Dermis blood vessel endothelial cell (primary cell): ENCODE results near the gene PDS5A. TPM values are rescaled to one million over a fixed set of nuclear protein-coding genes. Genes with fewer than 3 reads are reported as not detected.
"Not testable (repeated sequence)": the region's sequence is repeated elsewhere in the genome, so short reads cannot be mapped to it uniquely, and the experiment has no call there.

Experiments
- DNase-seq: peaks from one replicate; pipeline ENCODE4 v3.0.0; 2010
- total RNA-seq: library from RNA; depleted of rRNA; stranded (reverse); fragments of >200 nt; gene quantifications from 2 replicates; pipeline ENCODE4 v1.2.3, GENCODE V29; 2014

PDS5A gene
- total RNA-seq: 74.7 and 107 TPM in 2 replicates

DNA sequence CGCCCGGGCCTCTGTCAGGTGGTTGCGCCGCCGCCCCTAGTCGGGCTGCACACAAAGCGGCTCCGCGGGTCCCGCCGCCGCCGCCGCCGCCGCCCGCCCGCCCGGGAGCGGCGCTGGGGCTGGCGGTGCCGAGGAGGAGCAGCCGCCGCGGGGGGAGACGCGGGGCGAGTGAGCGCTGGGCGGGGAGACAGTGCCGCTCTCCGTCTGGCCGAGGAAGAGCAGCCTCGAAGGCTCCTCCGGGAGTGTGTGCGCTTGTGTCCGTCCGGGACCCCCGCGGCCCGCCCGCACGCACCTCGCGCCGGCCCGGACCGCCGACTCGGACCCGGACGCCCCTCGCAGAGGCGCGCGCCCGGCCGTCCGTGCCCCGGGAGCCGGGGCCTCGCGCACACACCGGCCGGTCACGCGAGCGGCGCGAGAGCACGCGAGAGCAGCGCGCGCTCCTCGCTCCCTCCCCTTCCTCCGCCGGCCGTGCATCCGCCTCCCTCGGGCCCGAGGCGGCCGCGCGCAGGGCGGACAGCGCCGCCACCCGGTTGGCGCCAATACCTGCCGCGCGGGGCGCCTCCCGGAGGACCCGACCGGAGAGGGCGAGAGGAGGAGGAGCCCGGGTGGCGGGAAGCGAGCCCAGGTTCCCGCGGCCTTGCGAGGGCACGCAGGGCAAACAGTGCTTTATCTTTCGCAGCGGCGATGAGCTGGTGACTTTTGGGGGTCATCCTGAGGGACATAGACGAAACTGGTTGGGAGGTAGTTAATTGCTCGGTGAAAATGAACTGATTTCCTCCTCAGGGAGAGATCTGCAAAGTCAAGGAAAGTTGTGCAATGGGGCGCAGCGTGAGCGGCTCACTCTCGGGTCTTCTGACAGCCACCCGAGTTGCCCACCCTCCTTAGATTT, at the start of gene PDS5A:
TSS of gene PDS5A (minus strand) at position 423 of the 889 bp plus-strand sequence. CDS start 1,334 bp downstream, outside the sequence.
- peak; percentile 94 for DNase-seq

DNA sequence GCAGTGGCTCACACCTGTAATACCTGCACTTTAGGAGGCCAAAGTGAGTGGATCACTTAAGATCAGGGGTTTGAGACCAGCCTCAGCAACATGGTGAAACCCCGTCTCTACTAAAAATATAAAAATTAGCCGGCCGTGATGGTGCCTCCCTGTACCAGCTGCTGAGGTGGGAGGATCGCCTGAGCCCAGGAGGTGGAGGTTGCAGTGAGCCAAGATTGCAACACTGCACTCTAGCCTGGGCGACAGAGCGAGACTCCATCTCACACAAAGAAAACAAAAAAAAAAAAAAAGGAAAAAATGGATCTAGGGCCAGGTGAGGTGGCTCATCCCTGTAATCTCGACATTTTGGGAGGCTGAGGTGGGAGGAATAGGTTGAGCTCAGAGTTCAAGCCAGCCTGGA, 46.3 kb upstream of the PDS5A start:
- not testable (repeated sequence) for DNase-seq

GRCh38 chr4:40021116-40021515, 43.4 kb upstream of the PDS5A start:
- DNase-seq: not testable (repeated sequence)

DNA sequence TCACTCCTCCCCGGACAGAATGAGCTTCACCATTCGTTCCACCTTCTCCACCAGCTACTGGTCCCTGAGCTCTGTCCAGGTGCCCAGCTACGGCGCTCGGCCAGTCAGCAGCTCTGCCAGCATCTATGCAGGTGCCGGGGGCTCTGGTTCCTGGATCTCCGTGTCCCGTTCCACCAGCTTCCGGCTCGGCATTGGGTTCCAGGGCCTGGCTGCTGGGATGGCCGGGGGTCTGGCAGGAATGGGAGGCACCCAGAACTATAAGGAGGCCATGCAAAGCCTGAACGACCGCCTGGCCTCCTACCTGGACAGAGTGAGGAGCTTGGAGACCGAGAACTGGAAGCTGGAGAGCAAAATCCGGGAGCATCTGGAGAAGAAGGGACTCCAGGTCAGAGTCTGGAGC, 42.5 kb upstream of the PDS5A start:
- no peak for DNase-seq

DNA sequence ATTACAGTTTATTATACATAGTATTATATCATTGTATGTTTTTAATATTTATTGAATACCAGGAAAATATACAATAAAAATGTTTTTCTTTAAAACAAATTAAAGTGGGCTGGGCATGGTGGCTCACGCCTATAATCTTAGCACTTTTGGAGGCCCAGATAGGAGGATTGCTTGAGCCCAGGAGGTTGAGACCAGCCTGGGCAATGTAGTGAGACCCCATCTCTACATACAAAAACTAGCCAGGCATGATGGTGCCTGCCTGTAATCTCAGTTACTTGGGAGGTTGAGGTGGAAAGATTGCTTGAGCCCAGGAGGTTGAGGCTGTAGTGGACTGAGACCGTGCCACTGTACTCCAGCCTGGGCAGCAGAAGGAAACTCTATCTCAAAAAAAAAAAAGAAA, 38.3 kb upstream of the PDS5A start:
- DNase-seq: no peak

DNA sequence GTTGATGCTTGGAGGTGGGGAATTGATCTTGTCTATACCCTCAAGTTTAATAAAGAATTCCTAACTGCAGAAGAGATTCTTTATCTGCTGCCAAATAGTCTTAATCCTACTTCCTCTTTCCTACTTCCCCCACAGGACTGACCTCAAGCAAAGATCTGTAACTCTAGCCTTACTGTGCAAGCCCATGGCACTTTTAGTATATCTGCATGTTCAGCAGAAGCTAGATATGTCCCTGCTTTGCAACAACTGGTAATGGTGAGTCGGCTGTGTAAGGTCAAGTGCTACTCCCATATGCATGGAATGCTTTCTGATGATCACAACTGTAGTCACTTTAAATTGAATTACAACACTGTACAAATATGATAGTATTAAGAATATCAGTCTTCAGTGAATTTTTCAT, 26.3 kb upstream of the PDS5A start:
- DNase-seq: no peak

- DNase-seq: no peak
Observed at GRCh38 chr4:40000711-40001110, 23.0 kb upstream of the PDS5A start.

- no peak for DNase-seq
Observed at GRCh38 chr4:39998659-39999345, 21.1 kb upstream of the PDS5A start.

GRCh38 chr4:39996811-39997210, 19.1 kb upstream of the PDS5A start:
- DNase-seq: no peak

GRCh38 chr4:39994406-39994805, 16.7 kb upstream of the PDS5A start:
- no peak for DNase-seq

DNA sequence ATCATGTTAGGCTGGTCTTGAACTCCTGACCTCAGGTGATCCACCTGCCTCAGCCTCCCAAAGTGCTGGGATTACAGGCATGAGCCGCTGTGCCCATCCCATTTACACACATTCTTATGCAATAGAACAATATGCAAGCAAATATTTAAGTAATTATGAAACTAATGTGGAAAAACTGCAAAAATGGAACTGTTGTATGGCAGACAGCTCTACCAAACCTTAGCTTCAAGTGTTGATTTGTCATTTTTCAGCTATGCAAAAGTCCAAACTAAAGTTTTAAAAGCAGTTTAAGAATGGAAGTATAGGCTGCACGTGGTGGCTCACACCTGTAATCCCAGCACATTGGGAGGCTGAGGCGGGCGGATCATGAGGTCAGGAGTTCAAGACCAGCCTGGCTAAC, 11.7 kb upstream of the PDS5A start:
- DNase-seq: not testable (repeated sequence)

DNA sequence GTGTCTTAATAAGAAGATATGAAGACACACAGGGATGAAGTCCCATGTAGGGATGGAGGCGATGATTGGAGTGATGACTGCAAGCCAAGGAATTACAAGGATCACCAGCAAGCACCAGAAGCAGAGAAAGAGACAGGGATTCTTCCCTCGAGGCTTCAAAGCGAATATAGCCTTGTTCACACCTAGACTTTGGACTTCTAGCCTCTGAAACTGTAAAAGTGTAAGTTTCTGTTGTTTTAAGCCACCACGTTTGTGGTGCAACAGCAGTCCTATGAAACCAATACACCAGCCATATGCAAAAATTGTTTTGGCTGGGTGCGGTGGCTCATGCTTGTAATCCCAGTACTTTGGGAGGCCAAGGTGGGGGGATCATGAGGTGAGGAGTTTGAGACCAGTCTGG, 9.8 kb upstream of the PDS5A start:
- no peak for DNase-seq

DNA sequence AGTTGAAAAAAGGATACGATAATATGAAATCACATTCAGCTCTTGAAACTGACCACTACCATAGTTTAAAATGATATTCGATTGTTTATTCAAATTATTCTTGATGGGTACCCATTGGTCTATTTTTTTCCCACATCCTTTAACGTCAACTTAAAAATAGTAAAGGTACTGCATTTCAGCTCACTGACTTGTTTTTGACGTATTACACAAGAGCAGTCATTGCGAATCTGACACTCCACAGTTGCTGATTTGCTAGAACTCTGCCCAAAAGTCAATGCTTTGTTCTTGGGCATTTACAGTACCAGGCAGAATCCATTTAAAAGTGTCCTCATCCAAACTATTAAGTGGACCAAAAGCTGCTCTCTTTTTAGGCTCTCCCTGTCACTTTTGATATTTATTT, 1.2 kb upstream of the PDS5A start:
- DNase-seq: no peak

DNA sequence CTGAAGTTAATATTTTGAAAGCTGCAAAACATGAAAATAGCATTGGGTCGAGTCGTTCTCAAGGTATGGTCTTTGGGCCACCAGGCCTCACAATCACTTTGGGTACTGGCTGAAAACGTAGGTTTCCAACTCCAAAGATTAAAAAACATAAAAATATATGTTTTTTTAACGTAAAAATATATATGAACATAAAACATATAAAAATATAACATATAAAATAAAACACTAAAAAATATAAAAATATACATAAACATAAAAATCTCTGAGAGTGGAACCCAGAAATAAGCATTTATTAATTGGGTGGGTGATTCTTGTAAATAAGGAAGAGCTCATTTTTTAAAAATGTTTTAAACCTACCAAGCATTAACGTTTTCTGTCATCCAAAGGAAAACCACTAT, 666 bp upstream of the PDS5A start:
- no peak for DNase-seq

DNA sequence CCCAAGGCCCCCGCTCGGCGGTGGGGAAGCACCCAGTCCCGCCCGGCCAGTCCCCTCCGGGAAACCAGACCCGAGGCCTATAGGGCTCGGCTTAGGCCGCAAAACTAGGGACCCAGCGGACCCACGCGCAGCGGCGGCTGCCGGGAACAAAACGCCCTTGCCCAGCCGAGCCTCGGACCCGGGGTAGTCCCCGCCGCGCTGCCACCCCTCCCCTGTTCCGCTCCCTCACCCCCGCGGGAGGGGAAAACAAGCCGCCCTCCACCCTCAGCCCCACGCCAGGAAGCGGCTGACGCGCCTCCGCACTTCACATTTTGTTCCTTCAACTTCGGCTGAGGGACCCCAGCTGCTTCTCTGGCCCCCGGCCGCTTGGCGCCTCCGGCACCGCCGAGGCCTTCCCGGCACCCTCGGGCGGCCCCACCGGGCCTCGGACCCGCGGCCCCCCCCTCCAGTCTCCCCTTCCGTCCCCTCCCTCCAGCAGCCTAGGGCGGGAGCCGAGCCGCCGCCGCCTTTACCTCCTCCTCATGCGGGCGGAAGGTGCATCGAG, 694 bp downstream of the PDS5A start:
- DNase-seq: peak; percentile 44

GRCh38 chr4:39976141-39976944, 1.4 kb downstream of the PDS5A start:
- peak; percentile 91 for DNase-seq

DNA sequence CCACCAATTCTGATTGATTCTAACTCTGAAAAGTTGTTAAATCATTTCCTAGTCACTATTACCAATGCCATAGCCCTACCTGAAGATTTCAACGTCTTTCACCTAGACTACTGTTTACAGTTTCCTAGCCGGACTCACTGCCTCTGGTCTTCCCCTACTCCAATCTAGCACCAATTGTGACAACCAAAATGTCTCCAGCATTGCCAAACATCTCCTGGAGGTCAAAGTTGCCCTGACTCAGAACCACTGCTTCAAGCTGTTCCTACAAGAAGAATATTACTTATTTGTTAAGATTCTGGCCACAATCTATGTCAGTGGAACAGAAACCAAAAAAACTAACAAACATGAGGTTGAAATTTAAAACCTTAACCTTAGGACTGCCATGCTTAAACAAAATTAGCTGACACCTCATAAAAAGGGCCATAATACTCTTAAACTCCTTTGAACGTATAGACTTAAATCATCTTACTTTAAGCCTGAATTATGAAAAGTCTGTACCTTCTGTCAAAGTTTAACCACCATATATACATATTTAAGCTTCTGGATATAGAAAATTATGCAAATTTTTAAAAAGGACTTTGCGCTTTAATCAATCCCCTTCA, 2.1 kb downstream of the PDS5A start:
- no peak for DNase-seq

GRCh38 chr4:39973052-39973451, 4.7 kb downstream of the PDS5A start:
- DNase-seq: not testable (repeated sequence)

DNA sequence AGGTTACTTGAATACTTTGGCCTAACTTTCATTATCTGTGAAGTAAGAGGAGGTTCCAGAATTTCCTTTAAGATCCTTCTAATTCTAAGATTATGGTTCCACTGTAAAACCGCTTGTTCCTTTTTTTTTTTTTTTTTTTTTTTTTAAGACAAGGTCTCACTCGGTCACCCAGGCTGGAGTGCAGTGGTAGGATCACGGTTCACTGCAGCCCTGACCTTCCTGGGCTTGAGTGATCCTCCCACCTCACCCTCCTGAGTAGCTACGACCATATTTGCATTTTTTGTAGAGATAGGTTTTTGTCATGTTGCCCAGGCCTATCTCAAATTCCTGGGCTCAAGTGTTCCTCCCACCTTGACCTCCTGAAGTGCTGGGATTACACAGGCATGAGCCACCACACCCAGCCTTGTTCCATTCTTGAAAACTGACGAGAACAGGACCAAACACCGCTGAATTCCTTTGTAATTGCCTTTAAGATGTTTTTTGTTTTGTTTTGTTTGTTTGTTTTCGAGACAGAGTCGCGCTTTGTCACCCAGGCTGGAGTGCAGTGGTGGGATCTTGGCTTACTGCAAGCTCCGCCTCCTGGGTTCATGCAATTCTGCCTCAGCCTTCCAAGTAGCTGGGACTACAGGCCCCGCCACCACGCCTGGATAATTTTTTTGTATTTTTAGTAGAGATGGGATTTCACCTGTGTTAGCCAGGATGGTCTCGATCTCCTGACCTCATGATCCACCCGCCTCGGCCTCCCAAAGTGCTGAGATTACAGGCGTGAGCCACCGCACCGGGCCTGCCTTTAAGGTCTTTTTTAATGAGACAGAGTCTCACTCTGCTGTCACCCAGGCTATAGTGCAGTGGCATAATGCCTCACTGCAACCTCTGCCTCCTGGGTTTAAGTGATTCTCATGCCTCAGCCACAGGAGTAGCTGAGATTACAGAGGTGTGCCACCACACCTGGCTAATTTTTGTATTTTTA, 6.8 kb downstream of the PDS5A start:
- no peak for DNase-seq

DNA sequence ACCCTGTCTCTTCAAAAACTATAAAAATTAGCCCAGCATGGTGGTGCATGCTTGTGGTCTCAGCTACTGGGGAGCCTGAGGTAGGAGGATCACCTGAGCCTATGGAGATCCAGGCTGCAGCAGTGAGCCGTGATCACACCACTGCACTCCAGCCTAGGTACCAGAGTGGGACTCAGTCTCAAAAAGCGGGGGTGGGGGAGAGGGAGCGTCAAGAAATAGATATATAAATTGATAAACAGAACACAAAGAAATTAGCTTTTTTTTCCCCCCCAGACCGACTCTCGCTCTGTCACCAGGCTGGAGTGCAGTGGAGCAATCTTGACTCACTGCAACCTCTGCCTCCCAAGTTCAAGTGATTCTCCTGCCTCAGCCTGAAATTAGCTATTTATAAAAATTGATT, 14.1 kb downstream of the PDS5A start:
- DNase-seq: no peak

DNA sequence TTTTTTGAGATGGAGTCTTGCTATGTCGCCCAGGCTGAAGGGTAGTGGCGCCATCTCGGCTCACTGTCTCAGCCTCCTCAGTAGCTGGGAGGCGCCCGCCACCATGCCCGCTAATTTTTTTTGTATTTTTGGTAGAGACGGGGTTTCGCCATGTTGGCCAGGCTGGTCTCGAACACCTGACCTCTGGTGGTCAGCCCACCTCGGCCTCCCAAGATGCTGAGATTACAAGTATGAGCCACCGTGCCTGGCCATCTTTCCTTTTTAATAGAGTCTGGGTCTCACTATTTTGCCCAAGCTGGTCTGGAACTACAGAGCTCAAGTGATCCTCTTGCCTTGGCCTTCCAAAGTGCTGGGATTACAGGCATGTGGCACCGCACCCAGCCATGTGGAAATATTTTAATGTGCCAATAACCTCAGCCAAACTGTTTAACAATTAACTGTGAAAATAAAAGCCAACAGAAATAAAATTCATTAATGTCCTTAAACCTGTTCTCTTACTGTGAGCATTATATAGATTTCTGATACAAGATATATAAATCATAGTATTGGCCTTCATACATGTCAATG, 16.3 kb downstream of the PDS5A start:
- no peak for DNase-seq
